ENCODE results near the gene MEGF8. TPM values are rescaled to one million over a fixed set of nuclear protein-coding genes. Genes with fewer than 3 reads are reported as not detected.

Gene MEGF8
- total and polyA plus RNA-seq, 10 of the 15 experiments (the other 5 are each of a cell fraction or from before 2014, with no cell fraction given), result 0.43 to 12.8 (median 2.7) TPM

GRCh38 chr19:42368360-42368759 is 42.9 kb downstream of the MEGF8 start:
- WGBS (ENCODE audit: insufficient coverage, insufficient replicate concordance, low lambda C conversion rate, missing lambda C conversion rate), result 99% methylated on average over 9 of the region's 11 CpGs
- Histone ChIP-seq H4K20me1 (ENCODE audit: control insufficient read depth, insufficient read depth) (no peaks in the 10 kb centered on the region), H3K9ac (ENCODE audit: control insufficient read depth, insufficient read depth, low read length) (no peak overlapping the region), H3K36me3 (ENCODE audit: control insufficient read depth in 2 of 2, insufficient read depth in 2 of 2, low read length in 1 of 2) (no peaks in the 10 kb centered on the region), H2AFZ (ENCODE audit: control insufficient read depth, low read depth, low read length) (no peak overlapping the region), H3K27me3 (replicated peaks in 1 of 2; ENCODE audit: control insufficient read depth in 2 of 2, insufficient read depth in 2 of 2, low read length in 1 of 2) (no peaks in the 10 kb centered on the region), H3K4me3 (no peak overlapping the region), H3K79me2 (ENCODE audit: control insufficient read depth, insufficient read depth, low read length) (no peaks in the 10 kb centered on the region), H3K4me2 (ENCODE audit: control insufficient read depth, insufficient read depth) (no peak overlapping the region), H3K9me3 (replicated peaks; ENCODE audit: control insufficient read depth, insufficient read depth, low read length) (peaks cover 6% of the 10 kb centered on the region; the same call in 1 of the 3 replicates), H3K27ac (ENCODE audit: control insufficient read depth, insufficient read depth) (no peak overlapping the region), H3K4me1 (ENCODE audit: control insufficient read depth, insufficient read depth, low read length) (peaks cover 4% of the 10 kb centered on the region)
- in situ Hi-C loops (cut with MboI), result no loop called here
- CTCF ChIA-PET, result no interaction called here
- DNase-seq (ENCODE audit: low read depth, low spot score) (no peak), ATAC-seq (no peak), FAIRE-seq (no peak)
- RAD21 ChIA-PET (ENCODE audit: unreplicated experiment), result no interaction called here
- intact Hi-C loops (cut with micrococcal nuclease; ENCODE audit: unreplicated experiment), result no loop called here
- POLR2A ChIA-PET, result interaction anchor here (0.6 kb wide), 1 partner anchor 137 kb away, joined by 3 read pairs; no protein-coding TSS in a partner anchor
- SMC1A ChIA-PET (ENCODE audit: uncharacterized antibody, unreplicated experiment), result interaction anchor here (1.0 kb wide), 1 partner anchor 13 kb away, joined by 3 read pairs; no protein-coding TSS in a partner anchor
- TF ChIP-seq RB1 (IDR thresholded peaks at IDR 0.05; ENCODE audit: borderline replicate concordance) (no peak), ATF7 (IDR thresholded peaks at IDR 0.05; ENCODE audit: low read depth) (no peak), WRNIP1 (IDR thresholded peaks at IDR 0.05; ENCODE audit: borderline replicate concordance, low read depth, low read length) (no peak), CEBPB (IDR thresholded peaks at IDR 0.05; ENCODE audit: borderline replicate concordance in 1 of 2, low read depth in 2 of 2, low read length in 2 of 2) (no peak), RFX5 (IDR thresholded peaks at IDR 0.05; ENCODE audit: low read depth, low read length) (no peak), NRF1 (conservative IDR thresholded peaks at IDR 0.05; ENCODE audit: low read depth, low read length) (no peak), POLR2AphosphoS5 (IDR thresholded peaks at IDR 0.05; ENCODE audit: low read length) (no peak), HSF1 (IDR thresholded peaks at IDR 0.05; ENCODE audit: low read depth, low read length) (no peak), PAX5 (IDR thresholded peaks at IDR 0.05; ENCODE audit: borderline replicate concordance, low read depth, low read length) (no peak), NFYA (IDR thresholded peaks at IDR 0.05; ENCODE audit: borderline replicate concordance, low read depth, low read length) (no peak), E2F4 (IDR thresholded peaks at IDR 0.05; ENCODE audit: low read depth, low read length) (no peak), SIX5 (IDR thresholded peaks at IDR 0.05; ENCODE audit: low read depth, low read length, severe bottlenecking) (no peak), ETV6 (conservative IDR thresholded peaks at IDR 0.05 in 1 of 2, IDR thresholded peaks at IDR 0.05 in 1 of 2; ENCODE audit: borderline replicate concordance in 1 of 2, low read depth in 1 of 2) (no peak), ZNF384 (IDR thresholded peaks at IDR 0.05; ENCODE audit: borderline replicate concordance, low read depth, low read length) (no peak), MEF2B (IDR thresholded peaks at IDR 0.05; ENCODE audit: partially characterized antibody, poor library complexity, severe bottlenecking) (no peak)
- no TSS peak for BruUV-seq (replicated peaks)

Measured in GM12878 (cell line).